Psoas muscle (tissue), 8 donors: ENCODE data around the gene GGA2. TPM values are rescaled to one million over a fixed set of nuclear protein-coding genes. Genes with fewer than 3 reads are reported as not detected.

Experiments
- ATAC-seq, 4 donors: fragments of 200-7000 bp; cut with Tn5 transposase; one replicate each; pipeline ENCODE4 v1.9.1; 2020; ENCODE audit warnings: moderate library complexity in 3 of 4, mild to moderate bottlenecking in 2 of 4
- DNase-seq, 2 donors: peaks; one replicate each; pipeline ENCODE4 v3.0.0-alpha.2; 2020
- H3K27ac ChIP-seq: fragments of 200-600 bp; one replicate; pipeline ENCODE4 v1.8.0; 2022
- H3K27me3 ChIP-seq, 3 donors: fragments of 200-600 bp in 1 of 3; one replicate each; pipeline versions ENCODE4 v1.6.1 to v1.8.0; 2013 to 2022; ENCODE audit warnings: low read length in 2 of 3, mild to moderate bottlenecking in 2 of 3, moderate library complexity in 1 of 3; ENCODE audit not compliant: insufficient read depth in 3 of 3
- H3K36me3 ChIP-seq, 2 donors: fragments of 200-600 bp in 1 of 2; one replicate each; pipeline versions ENCODE4 v1.6.1 to v1.8.0; 2013 to 2022; ENCODE audit warnings: low read depth in 1 of 2, mild to moderate bottlenecking in 1 of 2, moderate library complexity in 1 of 2; ENCODE audit not compliant: insufficient read depth in 1 of 2
- H3K4me1 ChIP-seq: fragments of 200-600 bp; one replicate; pipeline ENCODE4 v1.8.0; 2022
- H3K4me3 ChIP-seq: fragments of 200-600 bp; one replicate; pipeline ENCODE4 v1.8.0; 2022; ENCODE audit warnings: mild to moderate bottlenecking
- H3K9me3 ChIP-seq: fragments of 200-600 bp; one replicate; pipeline ENCODE4 v1.8.0; 2022
- WGBS, 3 donors: extraction: QIAGEN DNeasy Blood & Tissue Kit; methylation state at CpG; one replicate each; pipeline versions ENCODE4 v1.1.6 to v1.1.7; 2013; 5-methylcytosine and 5-hydroxymethylcytosine counted together
- intact Hi-C, 2 donors: fragments of 100-400 bp; cut with DNase I; formaldehyde crosslinking; loops; one replicate each; pipeline versions ENCODE4 v1.11.0 to v1.14.2; 2022
- polyA plus RNA-seq, 3 donors: library from polyadenylated mRNA; stranded (reverse); fragments of 200-250 nt; gene quantifications; one replicate each; pipeline ENCODE4 v1.2.3, GENCODE V29; 2013
- total RNA-seq, 4 donors: library from RNA; stranded (reverse); fragmentation: NEBNext Ultra II Directional in 2 of 4; extraction: Animal tissue kit (Norgen Biotek cat#: 25700) in 2 of 4; gene quantifications; one replicate each; pipeline versions ENCODE4 v1.2.1 to v1.2.4, GENCODE V29; 2021 to 2023
- TF ChIP-seq, protein P1 (sequence below): fragments of 200-600 bp; IDR thresholded peaks from one replicate; pipeline ENCODE4 v1.8.0; 2022; ENCODE audit warnings: antibody characterized with exemption
- donor health status: healthy with polysubstance abuse.
- donor health status: DM: no; HTN: no; CAD: no; lungs with moderate emphysema.
- donor health status: Bipolar disorder and iron deficiency.
- donor health status: healthy.
- donor health status: DM: yes; HTN: yes; CAD: no.
- donor health status: DM: no; HTN: no; CAD: no.
- donor health status: DM: no; HTN: no; CAD: no.
- donor health status: DM: yes; HTN: yes; CAD: no.

GGA2 gene
- total and polyA plus RNA-seq, 7 donors: 18.9 to 62.9 (median 49.3) TPM

- Histone ChIP-seq H3K4me3 (no peak overlapping the region), H3K36me3 (peaks cover 7 to 87% of the 10 kb centered on the region in 2 donors), H3K4me1 (no peaks in the 10 kb centered on the region), H3K27me3 (no peaks in the 10 kb centered on the region), H3K9me3 (no peaks in the 10 kb centered on the region), H3K27ac (no peak overlapping the region)
- peak in 1 of 2 donors; percentile 53 for DNase-seq
- ATAC-seq: peak in 3 of 4 donors; percentile 36 to 52 (median 40)
- 55 to 64% (median 58%) methylated on average over 19 of the region's 19 CpGs for WGBS, 3 donors
- TF ChIP-seq, protein P1, sequence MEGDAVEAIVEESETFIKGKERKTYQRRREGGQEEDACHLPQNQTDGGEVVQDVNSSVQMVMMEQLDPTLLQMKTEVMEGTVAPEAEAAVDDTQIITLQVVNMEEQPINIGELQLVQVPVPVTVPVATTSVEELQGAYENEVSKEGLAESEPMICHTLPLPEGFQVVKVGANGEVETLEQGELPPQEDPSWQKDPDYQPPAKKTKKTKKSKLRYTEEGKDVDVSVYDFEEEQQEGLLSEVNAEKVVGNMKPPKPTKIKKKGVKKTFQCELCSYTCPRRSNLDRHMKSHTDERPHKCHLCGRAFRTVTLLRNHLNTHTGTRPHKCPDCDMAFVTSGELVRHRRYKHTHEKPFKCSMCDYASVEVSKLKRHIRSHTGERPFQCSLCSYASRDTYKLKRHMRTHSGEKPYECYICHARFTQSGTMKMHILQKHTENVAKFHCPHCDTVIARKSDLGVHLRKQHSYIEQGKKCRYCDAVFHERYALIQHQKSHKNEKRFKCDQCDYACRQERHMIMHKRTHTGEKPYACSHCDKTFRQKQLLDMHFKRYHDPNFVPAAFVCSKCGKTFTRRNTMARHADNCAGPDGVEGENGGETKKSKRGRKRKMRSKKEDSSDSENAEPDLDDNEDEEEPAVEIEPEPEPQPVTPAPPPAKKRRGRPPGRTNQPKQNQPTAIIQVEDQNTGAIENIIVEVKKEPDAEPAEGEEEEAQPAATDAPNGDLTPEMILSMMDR: no peak
- intact Hi-C loops: no loop called here
These were observed 24.9 kb upstream of the GGA2 start for GRCh38 chr16:23534868-23535860.

- Histone ChIP-seq H3K36me3 (peaks cover 14 to 89% of the 10 kb centered on the region in 2 donors), H3K4me1 (no peaks in the 10 kb centered on the region), H3K27ac (no peak overlapping the region), H3K4me3 (no peak overlapping the region), H3K9me3 (no peaks in the 10 kb centered on the region), H3K27me3 (no peaks in the 10 kb centered on the region)
- no peak for ATAC-seq
- intact Hi-C loops: no loop called here
- TF ChIP-seq, protein P1: no peak
- no peak for DNase-seq
- WGBS, 3 donors: 94 to 100% (median 100%) methylated on average over 1 of the region's 1 CpG
These were observed 22.2 kb upstream of the GGA2 start for GRCh38 chr16:23532448-23532847.

DNA sequence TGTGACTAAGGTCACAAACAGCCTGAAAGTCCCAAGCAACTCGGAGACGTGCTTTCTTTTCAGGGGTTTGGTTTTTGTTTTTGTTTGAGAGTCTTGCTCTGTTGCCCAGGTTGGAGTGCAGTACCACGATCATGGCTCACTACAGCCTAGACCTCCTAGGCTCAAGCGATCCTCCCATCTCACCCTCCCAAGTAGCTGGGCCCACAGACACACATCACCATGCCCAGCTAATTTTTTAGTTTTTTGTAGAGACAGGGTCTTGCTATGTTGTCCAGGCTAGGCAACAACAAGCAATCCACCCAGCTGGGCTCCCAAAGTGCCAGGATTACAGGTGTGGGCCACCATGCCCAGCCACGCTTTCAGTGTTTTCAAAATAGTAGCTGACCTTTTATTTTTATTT lies 19.8 kb upstream of the GGA2 start:
- 90 to 95% (median 94%) methylated on average over 5 of the region's 5 CpGs for WGBS, 3 donors
- intact Hi-C loops: no loop called here
- no peak for ATAC-seq
- TF ChIP-seq, protein P1: no peak
- no peaks in the 10 kb centered on the region for H3K9me3 ChIP-seq
- H3K4me3 ChIP-seq: no peak overlapping the region
- no peak for DNase-seq
- peaks cover 14 to 97% of the 10 kb centered on the region in 2 donors for H3K36me3 ChIP-seq
- H3K27ac ChIP-seq: no peak overlapping the region
- H3K27me3 ChIP-seq: no peaks in the 10 kb centered on the region
- H3K4me1 ChIP-seq: no peaks in the 10 kb centered on the region

DNA sequence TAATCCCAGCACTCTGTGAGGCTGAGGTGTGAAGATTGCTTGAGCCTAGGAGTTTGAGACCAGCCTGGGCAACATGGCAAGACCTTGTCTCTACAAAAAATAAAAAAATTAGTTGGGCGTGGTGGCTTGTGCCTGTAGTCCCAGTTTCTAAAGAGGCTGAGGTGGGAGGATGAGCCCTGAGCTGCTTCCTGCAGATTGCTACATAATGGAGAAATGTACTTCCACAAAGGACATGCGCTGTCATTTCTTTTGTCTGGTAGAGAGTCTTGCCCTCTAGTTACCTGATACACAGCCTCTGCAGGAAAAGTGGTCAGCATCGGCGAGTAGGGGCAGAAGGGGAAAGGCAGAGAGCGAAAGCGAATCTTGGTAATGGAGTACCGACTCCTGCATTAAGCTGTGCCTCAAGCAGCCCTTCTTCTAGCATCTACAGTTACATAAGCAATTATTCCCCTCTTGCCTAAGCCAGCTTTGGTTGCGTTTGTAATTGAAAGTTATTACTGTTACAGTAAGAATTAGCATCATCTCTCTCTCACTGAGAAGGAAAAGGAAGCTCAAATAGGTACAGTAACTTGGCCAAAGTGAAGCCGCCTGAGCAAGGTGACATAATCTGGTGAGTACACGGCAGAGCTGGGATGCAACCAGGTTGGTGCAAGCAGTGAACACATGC lies 18.5 kb upstream of the GGA2 start:
- WGBS, 3 donors: 92 to 95% (median 94%) methylated on average over 10 of the region's 10 CpGs
- Histone ChIP-seq H3K4me3 (no peak overlapping the region), H3K36me3 (peaks cover 14 to 97% of the 10 kb centered on the region in 2 donors), H3K27me3 (no peaks in the 10 kb centered on the region), H3K4me1 (no peaks in the 10 kb centered on the region), H3K9me3 (no peaks in the 10 kb centered on the region), H3K27ac (no peak overlapping the region)
- TF ChIP-seq, protein P1: no peak
- ATAC-seq (no peak), DNase-seq (no peak)
- intact Hi-C loops: no loop called here
